ENCODE data around the gene MCC.

MCC gene

DNA sequence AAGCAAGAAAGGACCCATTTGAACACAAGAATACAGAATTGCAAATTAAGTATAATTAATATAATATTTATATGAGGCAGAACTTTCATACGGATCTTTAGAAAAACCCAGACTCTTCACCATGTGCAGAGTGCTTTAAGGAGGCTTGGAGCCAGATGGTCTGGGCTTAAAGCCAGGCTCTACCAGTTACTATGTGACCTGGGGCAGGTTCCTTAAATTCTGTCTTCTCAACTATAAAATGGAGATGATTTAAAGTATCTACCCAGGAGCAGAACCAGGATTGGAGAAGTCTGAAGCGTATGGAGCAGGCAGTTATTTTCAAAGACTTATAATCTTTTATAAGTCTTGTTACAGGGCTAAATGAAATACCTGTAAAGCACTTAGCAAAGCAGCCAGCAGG is 255.6 kb downstream of the MCC start:
- in situ Hi-C loops (cut with MboI; ENCODE audit: low sequenced_read_pairs, unreplicated experiment), result no loop called here
- TF ChIP-seq, protein P1, sequence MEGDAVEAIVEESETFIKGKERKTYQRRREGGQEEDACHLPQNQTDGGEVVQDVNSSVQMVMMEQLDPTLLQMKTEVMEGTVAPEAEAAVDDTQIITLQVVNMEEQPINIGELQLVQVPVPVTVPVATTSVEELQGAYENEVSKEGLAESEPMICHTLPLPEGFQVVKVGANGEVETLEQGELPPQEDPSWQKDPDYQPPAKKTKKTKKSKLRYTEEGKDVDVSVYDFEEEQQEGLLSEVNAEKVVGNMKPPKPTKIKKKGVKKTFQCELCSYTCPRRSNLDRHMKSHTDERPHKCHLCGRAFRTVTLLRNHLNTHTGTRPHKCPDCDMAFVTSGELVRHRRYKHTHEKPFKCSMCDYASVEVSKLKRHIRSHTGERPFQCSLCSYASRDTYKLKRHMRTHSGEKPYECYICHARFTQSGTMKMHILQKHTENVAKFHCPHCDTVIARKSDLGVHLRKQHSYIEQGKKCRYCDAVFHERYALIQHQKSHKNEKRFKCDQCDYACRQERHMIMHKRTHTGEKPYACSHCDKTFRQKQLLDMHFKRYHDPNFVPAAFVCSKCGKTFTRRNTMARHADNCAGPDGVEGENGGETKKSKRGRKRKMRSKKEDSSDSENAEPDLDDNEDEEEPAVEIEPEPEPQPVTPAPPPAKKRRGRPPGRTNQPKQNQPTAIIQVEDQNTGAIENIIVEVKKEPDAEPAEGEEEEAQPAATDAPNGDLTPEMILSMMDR (IDR thresholded peaks at IDR 0.05; ENCODE audit: borderline replicate concordance, control extremely low read depth, extremely low read depth, insufficient read depth, missing control alignments), result no peak
- DNase-seq (ENCODE audit: low spot score), result no peak

DNA sequence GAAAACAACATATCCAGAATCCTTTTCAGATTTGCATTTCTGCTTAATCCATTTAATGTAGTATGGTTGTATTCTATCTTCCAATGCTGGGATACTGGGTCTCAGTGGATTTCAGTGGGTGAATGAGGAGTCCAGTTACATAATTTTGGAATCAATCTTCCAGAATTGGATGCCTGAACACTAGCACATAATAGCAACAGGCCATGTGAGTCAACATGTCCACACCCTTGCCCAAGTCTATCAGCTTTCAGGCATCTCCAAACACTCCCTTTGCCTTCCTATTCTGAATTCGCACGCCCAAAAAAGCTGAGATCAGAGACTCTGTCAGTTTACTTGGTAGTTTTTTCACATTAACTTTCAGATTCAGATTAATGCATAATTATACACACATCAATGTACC is 256.0 kb downstream of the MCC start:
- DNase-seq (ENCODE audit: low spot score), result no peak
- in situ Hi-C loops (cut with MboI; ENCODE audit: low sequenced_read_pairs, unreplicated experiment), result no loop called here
- TF ChIP-seq, protein P1 (IDR thresholded peaks at IDR 0.05; ENCODE audit: borderline replicate concordance, control extremely low read depth, extremely low read depth, insufficient read depth, missing control alignments), result no peak

DNA sequence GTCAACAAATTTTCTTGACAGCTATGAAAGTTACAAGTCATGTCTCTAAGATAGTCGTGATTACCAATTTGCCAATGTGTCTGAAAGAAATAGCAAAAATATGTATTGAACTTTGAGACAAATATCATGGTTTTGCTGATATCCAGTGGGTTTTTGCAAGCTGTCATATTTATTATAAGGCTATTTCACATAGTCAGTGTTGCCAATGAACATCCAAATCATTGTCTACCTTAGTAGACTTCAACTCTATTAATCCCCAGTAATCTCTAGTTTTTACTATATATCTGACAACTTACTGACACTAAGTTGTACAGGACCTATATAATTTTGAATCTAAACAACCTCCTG is 256.6 kb downstream of the MCC start:
- in situ Hi-C loops (cut with MboI; ENCODE audit: low sequenced_read_pairs, unreplicated experiment), result no loop called here
- TF ChIP-seq, protein P1 (IDR thresholded peaks at IDR 0.05; ENCODE audit: borderline replicate concordance, control extremely low read depth, extremely low read depth, insufficient read depth, missing control alignments), result no peak
- no peak for DNase-seq (ENCODE audit: low spot score)

DNA sequence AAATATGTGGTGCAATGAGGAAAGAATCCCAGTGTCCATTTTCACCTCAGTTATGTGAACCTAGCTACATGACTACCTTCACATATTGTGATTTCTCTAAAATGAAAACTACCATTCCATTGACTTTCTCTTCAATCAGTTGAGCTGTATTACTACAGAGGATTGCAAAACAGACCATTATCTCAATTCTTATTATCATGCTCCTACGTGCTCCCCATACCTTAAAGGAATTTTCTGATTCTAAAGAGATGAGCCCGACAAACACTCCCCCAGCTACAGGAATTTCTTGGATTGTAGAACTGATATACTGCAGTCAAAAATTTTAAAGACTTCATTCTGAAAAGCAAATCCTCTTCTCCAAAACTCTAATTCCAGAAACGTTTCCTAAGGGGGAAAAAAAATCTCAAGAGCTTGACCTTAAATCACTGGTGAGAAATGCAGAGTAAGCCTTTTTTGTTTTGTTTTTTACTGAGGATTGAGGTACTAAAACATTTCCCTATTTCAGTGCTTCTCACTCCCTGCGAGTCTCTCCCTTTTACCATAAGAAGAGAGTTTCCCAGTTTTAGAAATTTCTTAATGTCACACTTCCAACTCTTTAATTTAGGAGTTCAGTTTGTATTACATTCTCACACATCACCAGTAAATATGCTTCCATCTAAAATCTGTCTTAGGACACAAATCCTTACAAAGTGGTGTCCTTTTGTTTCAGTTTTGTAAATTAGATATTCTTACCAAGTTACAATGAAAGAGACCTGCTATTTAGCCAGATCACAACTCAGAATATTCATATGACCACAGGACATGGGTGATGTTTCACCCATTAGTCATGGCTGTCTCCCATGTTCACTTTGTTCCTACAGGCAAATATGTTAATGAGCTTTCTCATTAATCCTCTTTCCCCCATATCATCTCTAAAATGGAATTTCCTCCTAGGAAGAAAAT is 257.3 kb downstream of the MCC start:
- TF ChIP-seq, protein P1 (IDR thresholded peaks at IDR 0.05; ENCODE audit: borderline replicate concordance, control extremely low read depth, extremely low read depth, insufficient read depth, missing control alignments), result no peak
- in situ Hi-C loops (cut with MboI; ENCODE audit: low sequenced_read_pairs, unreplicated experiment), result no loop called here
- no peak for DNase-seq (ENCODE audit: low spot score)

DNA sequence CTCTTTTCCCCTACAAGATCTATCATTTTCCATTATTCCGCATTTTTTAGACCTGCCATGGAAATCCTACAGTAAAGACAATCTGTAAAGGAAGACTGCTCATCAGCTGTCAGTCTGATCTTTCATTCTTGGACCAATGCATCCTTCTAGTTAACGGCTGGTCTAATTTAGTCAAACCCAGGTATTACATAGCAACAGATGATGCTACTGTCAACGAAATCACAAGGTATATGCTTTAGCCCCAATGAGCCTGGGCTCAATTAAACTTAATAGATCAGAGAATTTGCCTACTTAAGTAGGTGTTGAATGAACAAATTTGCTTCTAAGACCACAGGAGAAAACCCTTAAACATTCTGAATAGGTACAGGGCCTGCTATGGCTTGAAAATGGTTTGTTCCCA is 260.5 kb downstream of the MCC start:
- in situ Hi-C loops (cut with MboI; ENCODE audit: low sequenced_read_pairs, unreplicated experiment), result no loop called here
- TF ChIP-seq, protein P1 (IDR thresholded peaks at IDR 0.05; ENCODE audit: borderline replicate concordance, control extremely low read depth, extremely low read depth, insufficient read depth, missing control alignments), result no peak
- DNase-seq (ENCODE audit: low spot score), result no peak

DNA sequence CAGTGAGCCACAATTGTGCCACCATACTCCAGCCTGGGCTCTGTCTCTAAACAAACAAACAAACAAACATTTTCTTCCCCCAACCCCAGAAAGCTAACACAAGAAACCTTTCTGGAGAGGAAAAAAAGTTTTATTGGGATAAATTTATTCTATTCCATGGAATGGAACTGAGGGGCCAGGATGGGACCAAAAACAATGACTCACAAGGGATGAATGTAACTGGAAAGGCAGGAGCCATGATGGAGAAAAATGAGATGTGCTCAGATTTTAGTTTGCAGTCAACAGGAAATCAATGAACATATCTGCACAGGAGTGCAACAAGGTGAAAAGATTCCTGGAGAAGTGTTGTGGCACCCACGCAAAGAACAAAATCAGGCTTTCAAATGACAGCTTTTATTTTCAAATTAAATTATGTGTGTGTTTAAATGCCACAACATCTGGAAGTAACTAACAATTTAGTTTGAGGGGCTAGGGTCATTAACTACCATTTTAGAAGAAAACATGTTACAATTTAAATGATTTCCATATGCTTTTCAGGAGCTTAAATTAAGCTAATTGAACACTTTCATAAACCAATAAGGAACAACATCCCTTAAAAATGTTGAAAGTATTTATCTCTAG is 262.0 kb downstream of the MCC start:
- no peak for DNase-seq (ENCODE audit: low spot score)
- TF ChIP-seq, protein P1 (IDR thresholded peaks at IDR 0.05; ENCODE audit: borderline replicate concordance, control extremely low read depth, extremely low read depth, insufficient read depth, missing control alignments), result no peak
- in situ Hi-C loops (cut with MboI; ENCODE audit: low sequenced_read_pairs, unreplicated experiment), result no loop called here

Data from GM13976 (cell line).